ENCODE data around the gene ITGB7. TPM values are rescaled to one million over a fixed set of nuclear protein-coding genes. Genes with fewer than 3 reads are reported as not detected.

The ITGB7 gene
- total and polyA plus RNA-seq, 3 donors from 2014 or later: 0.24 to 3.7 (median 1.2) TPM

- Histone ChIP-seq H3K36me3 (ENCODE audit: low read depth, missing control alignments) (no peaks in the 10 kb centered on the region), H3K4me3 (no peak overlapping the region), H3K27ac (no peak overlapping the region), H3K27me3 (no peaks in the 10 kb centered on the region), H3K9me3 (no peaks in the 10 kb centered on the region), H3K4me1 (peaks cover 23% of the 10 kb centered on the region)
- intact Hi-C loops (cut with DNase I; ENCODE audit: low total_unique reads): no loop called here
- TF ChIP-seq CTCF (IDR thresholded peaks at IDR 0.05): no peak
- TF ChIP-seq POLR2A (IDR thresholded peaks at IDR 0.05): no peak
- no peak for DNase-seq
- 75 to 77% methylated on average over 11 of the region's 11 CpGs for WGBS, 2 donors
Measured at GRCh38 chr12:53193985-53194716, 12.9 kb downstream of the ITGB7 start.

GRCh38 chr12:53193040-53193439 lies 14.0 kb downstream of the ITGB7 start:
- DNase-seq: no peak
- H3K27ac ChIP-seq: no peak overlapping the region
- TF ChIP-seq CTCF (IDR thresholded peaks at IDR 0.05) (no peak), POLR2A (IDR thresholded peaks at IDR 0.05) (no peak)
- no peaks in the 10 kb centered on the region for H3K36me3 ChIP-seq (ENCODE audit: low read depth, missing control alignments)
- intact Hi-C loops (cut with DNase I; ENCODE audit: low total_unique reads): no loop called here
- no peak overlapping the region for H3K4me3 ChIP-seq
- H3K27me3 ChIP-seq: no peaks in the 10 kb centered on the region
- H3K9me3 ChIP-seq: no peaks in the 10 kb centered on the region
- H3K4me1 ChIP-seq: peaks cover 20% of the 10 kb centered on the region
- 88 to 90% methylated on average over 8 to 9 of the region's 9 CpGs for WGBS, 2 donors

GRCh38 chr12:53192531-53193021 lies 14.5 kb downstream of the ITGB7 start:
- intact Hi-C loops (cut with DNase I; ENCODE audit: low total_unique reads): no loop called here
- 93 to 97% methylated on average over 14 of the region's 14 CpGs for WGBS, 2 donors
- H3K9me3 ChIP-seq: no peaks in the 10 kb centered on the region
- H3K27me3 ChIP-seq: no peaks in the 10 kb centered on the region
- no peak for DNase-seq
- peaks cover 15% of the 10 kb centered on the region for H3K4me1 ChIP-seq
- TF ChIP-seq POLR2A (IDR thresholded peaks at IDR 0.05) (no peak), CTCF (IDR thresholded peaks at IDR 0.05) (no peak)
- H3K27ac ChIP-seq: no peak overlapping the region
- H3K4me3 ChIP-seq: no peak overlapping the region
- H3K36me3 ChIP-seq (ENCODE audit: low read depth, missing control alignments): no peaks in the 10 kb centered on the region

GRCh38 chr12:53191885-53192530 lies 15.0 kb downstream of the ITGB7 start:
- intact Hi-C loops (cut with DNase I; ENCODE audit: low total_unique reads): no loop called here

More at GRCh38 chr12:53191885-53192530, 15.0 kb downstream of the ITGB7 start:
- peaks cover 13% of the 10 kb centered on the region for H3K4me1 ChIP-seq
- no peaks in the 10 kb centered on the region for H3K9me3 ChIP-seq
- 89 to 93% methylated on average over 12 to 14 of the region's 14 CpGs for WGBS, 2 donors
- H3K36me3 ChIP-seq (ENCODE audit: low read depth, missing control alignments): no peaks in the 10 kb centered on the region
- no peak for DNase-seq
- no peaks in the 10 kb centered on the region for H3K27me3 ChIP-seq
- H3K27ac ChIP-seq: no peak overlapping the region
- no peak for TF ChIP-seq CTCF (IDR thresholded peaks at IDR 0.05)
- TF ChIP-seq POLR2A (IDR thresholded peaks at IDR 0.05): no peak
- no peak overlapping the region for H3K4me3 ChIP-seq
